NCI-H2029 treated with DMSO at 0.1 percent for 48 hours (cell line): ENCODE data around the gene CD180.

ENCODE experiments used
- DNase-seq: peaks from one replicate; lab custom pipeline; 2025; lab: John Stamatoyannopoulos, UW

CD180 gene

DNA sequence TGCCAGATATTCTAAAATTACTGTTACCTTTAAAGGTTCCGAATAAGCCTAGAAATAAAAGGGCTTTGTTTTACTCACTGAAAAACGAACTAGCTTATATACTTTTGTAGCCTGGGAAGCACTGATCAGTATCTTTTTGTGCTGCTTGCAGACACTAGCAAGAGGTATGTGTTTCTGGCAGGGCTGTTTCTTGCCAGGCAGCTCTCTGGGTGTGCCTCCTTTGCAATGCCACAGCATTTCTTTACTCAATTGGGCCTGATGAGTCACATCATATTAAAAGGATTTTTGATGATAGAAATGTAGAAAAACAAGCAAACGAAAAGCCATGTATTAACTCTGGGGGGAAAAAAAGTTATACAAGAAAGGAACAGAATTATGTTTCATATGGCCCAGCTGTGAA lies 35.6 kb downstream of the CD180 start:
- no peak for DNase-seq

DNA sequence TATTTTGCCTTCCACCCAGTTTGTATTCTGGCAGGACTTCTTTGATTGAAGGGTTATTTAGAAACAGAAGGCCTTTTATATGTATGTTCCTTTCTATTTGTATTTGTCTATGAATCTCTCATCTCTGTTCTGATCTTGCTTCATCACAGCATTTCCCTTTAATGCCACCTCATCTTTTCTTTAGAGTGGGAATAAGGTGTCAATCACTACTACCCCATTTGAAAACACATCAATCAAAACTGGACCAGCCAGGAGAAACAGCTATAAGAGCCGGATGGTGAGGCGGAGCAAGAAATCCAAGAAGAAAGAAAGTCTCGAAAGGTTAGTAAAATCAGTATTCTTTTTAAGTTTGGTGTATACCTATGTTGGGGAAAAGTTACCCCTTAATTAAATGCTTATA lies 36.3 kb downstream of the CD180 start:
- DNase-seq = no peak

DNA sequence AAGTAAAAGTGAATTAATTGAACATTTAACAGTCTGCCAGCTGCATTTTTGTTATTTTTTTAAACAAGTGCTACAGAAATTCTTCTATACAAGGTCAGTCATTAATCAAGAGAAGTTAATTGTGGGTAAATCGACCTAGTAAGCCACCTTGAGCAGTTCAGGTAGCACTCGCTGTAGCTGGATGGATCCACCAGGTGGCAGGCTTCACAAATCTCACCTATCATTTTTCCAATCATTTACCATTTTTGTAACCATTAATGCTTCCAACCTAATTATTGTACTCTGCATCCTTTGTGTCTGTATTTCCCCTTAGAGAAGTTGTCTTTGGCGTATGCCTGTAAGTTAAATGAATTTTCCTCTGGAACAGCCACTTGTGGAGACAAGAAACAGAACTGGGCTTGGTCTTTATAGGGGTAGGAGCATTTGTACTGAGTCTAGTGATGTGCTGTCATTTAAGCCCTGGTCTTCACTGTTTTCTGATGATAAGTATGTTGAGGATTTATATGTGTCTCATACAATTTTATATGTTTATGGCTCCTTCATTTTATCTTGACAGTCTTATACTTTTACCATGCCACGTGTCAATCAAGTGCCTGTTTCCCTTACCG lies 39.5 kb downstream of the CD180 start:
- no peak for DNase-seq

DNA sequence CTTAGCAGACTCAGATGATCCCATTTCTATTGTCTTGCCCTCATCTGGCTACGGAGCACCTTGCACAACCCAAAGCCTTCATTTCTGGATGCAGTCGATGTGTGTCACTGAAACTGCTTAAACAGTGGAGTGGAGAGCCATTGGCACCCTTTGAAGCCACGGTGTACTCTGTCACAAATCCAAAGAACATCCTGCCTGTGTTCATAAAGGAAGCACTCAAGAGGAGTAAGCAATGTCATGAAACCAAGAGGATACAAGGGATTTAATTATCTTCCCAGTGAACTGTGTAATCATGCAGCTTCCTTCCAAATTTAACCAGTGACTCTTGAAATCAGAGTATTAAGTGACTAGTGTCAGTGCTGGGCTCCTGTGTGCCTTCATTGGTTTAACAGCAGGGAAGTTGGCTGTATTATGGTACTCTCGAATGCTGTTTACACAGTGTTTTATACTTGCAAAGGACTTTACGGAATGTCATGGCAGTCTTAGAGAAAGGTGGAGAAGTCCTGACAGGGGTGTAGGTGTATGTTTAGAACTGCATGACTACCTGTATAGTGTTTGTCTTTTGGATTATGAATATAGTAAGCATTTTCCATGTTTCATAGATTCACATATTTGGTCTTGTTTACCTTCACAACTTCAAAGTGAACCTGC lies 41.9 kb downstream of the CD180 start:
- DNase-seq = peak; percentile 98

DNA sequence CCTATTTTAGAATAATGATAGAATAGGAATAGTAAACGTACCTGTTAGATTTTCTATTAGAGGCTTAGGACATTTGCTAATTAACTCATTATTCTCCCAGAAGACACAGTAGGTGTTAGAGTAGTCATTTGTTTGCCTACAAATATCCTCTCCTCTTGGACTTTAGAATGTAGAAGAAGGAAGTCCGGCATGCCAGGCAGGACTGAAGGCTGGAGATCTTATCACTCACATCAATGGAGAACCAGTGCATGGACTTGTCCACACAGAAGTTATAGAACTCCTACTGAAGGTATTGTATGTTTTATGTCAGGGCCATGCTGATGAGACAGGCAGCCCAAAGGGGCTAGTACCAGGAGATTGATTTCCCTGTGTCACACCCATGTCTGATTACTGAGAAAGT lies 43.3 kb downstream of the CD180 start:
- no peak for DNase-seq

DNA sequence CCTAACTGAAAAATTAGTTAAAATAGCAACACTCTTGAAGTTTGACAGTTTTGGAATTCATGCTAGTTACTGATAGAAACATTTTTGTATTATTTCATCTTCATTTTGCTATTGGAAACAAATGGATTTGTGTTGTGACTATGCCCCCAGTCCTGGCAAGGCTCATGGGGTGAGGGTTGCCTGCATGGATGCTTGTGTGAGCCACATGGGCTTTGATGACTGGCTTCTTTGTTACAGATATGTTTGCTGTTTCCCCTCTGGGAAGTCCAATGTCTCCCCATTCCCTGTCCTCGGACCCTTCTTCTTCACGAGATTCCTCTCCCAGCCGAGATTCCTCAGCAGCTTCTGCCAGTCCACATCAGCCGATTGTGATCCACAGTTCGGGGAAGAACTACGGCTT lies 44.2 kb downstream of the CD180 start:
- no peak for DNase-seq

DNA sequence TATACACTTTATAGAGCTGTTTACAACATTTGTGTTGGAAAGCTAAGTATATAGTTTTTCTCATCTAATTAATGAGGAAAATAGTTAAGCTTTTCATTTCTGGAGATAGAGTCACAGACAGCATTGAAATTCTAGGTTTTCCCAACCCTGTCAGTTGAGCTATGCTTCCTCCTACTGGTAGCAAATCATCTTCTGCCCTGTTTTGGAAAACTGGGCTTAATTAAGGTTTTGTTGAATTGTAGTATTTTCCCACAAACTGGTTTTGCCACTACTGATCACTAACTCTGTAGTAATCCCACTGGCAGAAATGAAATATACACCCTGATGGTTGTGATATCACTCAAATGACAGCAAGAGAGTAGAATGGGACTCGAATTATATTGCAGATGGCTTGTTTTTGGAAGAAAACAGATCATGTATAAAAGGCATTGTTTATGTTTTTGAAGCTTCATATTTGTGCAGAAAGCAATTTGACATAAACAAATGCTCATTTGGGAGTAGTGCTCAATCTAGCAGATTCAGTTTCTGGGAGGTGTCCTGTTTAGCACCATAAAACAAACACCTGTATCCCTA lies 46.6 kb downstream of the CD180 start:
- DNase-seq = no peak

DNA sequence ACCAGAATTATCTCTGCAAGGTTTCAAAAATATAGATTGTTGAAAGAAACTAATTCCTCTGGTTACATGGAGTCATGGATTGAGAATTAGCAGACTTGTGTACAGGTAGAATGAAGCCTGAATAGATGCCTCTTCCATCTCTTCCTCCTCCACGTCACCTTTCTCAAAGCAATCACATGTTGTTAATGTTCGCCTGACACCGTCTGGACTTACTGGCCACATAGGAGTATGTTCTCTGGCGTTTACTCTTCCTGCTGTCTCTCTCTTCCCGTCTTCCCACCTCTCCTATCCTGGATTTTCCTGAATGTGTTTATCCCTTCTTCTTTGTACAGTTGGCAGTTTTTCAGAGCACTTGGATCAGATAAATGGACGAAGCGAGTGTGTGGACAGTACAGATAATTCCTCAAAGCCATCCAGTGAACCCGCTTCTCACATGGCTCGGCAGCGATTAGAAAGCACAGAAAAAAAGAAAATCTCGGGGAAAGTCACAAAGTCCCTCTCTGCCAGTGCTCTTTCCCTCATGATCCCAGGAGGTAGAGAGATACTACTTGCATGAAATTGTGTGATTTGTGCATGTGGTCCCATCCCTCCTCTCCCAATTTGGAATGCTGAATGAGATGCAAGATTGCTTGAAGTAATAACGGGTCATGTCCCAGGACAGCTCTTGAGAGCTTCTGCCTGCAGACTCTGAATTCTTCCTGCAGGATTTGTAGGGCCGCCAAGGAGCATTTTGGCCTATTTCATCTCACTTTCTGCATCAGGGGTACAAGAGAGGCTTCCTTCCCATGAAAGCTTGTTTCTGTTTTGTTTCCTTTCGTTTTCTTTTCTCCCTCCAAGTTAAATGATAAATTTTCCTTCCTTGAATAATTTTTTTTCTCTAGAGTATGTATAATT lies 47.3 kb downstream of the CD180 start:
- no peak for DNase-seq

DNA sequence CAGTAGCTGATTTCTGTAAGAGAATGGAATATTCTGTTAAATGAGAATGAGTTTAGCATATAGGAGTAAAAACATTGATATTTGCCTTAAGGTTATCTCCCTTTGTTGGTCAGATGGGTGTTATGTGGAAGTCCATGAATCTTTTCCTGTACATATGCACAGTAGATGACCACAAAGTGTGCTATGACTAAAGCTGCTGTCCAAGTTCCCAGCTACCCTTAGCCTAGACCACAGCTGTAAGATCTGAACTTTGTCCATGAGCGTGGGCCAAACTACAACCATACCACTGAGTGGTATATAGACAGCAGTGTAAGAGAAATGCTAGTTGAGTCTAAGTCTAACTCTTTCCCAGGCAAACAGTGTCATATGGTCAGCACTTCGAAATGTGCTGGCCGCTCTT lies 48.8 kb downstream of the CD180 start:
- no peak for DNase-seq

DNA sequence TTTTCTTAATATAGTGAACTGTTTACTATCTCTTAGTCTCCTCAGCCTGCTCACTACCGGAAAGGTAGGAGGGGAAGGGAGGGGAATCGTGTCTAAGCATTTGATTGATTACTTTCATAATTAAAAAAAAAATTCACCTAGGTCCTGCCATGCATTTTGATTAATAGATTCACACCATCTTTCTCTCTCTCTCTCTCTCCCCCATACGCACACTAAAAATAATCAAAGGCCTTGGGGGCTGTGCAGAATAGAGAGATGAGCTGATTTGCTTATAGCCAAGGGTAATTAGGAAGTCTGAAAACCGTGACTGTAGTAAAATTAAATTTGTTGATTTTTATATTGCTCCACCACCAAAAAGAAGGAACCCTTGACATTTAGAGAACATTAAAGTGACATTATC lies 49.6 kb downstream of the CD180 start:
- no peak for DNase-seq

DNA sequence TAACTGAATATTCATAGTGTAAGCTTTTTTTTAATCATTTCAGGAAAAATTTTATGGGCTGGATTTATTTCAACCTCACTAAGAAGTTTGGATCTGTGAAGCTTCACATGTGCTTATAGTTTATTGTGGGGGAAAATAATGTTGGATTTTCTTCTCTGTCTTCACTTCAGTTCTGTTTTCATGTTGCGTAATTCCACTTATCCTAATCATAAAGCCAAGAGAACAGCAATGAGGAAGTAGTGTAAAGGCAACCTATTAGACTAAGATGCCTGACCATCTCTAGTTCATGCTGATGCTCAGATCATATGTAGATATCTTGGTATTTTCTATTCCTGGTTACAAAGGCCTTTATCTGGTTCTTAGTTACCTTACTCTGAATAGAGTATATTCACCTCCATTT lies 50.0 kb downstream of the CD180 start:
- no peak for DNase-seq

DNA sequence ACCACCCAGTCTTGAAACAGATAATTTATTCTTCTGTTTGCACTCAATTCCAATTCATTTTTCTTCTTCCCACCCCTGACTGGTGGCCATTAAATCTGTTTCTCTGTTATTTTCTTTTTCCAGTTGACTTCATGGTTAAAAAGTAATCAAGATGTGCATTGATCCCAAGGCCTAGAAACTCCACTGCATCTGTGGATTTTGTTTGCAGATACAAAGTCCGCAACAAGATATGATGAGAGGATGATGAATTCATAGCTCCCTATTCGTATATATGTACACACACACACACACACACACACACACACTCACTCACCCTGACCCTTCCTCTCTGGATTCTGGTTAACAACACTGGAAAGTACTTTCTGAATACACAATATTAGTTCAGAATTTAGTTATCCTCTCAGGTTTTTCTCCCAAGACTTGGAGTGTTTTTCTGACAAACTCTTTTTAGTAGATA lies 52.4 kb downstream of the CD180 start:
- no peak for DNase-seq

DNA sequence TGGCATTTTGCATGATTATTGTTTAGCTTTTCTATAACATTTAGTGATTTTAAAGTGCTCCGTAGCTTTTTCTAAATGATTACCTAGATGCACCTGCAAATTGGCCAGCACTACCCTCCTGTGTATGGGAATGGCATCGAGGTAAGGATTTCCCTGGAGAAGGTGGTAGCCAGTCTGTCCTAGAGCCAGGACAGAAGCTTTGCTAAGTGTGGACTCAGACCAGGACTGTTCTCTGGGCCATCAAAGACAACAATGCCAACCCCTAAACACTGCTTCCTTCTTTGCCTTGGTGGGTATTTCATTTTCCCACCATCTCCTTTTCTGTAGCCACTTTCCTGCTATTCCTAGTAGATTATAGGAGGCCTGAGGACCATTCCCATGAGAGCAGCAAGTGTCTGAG lies 53.0 kb downstream of the CD180 start:
- no peak for DNase-seq

DNA sequence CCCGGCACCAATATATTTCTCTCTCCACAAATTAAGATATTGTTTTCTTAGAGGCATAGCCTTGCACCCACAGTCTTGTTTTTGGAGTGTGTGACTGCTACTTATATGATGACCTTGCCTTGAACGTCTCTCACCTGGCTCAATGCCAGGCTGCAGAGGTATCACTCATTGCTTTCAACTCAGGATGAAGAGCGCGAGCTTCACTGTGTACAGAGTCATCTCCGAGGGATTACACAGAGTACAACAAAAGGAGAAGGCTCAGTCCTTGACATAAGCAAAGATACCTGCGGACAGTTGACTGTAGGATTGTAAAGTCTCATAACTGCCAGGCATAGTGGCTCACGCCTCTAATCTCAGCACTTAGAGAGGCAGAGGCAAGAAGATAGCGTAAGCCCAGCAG lies 53.8 kb downstream of the CD180 start:
- DNase-seq = peak; percentile 36

DNA sequence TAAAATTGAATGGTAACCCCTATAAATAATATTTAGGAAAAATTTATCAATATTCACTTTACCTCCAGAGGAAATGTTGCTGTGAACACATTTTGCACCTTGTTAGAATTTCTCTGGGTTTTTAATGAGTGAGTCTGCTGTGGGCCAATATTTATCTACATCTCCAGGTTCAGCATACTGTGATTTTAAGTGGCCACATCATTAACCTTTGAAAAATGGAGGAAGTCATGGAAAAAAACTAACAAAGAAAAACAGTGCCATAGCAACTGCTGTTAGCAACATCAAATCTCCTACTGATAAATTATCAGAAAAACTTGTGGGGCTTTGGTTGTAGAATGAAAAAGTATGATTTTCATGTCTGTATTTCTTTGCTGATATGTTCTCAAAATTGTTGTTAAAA lies 55.0 kb downstream of the CD180 start:
- peak; percentile 65 for DNase-seq

DNA sequence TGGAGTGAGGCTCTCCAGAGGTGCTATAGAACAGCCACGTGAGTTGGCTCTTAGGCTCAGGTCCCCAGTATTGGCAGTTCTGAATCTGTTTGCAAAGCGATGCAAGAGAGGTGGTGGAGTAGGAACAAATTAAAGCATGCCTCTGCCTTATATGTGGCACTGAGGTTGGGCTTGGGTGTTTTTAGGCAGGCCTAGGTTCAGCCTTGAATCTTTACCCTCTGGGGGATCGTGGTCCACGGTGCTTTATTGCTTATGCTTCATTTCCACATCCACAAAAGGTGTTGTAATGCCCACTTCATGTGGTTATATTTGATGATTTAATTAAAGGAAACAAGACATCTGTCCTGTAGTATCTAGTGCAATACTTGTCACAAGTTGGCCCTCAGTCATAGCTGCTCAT lies 56.2 kb downstream of the CD180 start:
- no peak for DNase-seq

DNA sequence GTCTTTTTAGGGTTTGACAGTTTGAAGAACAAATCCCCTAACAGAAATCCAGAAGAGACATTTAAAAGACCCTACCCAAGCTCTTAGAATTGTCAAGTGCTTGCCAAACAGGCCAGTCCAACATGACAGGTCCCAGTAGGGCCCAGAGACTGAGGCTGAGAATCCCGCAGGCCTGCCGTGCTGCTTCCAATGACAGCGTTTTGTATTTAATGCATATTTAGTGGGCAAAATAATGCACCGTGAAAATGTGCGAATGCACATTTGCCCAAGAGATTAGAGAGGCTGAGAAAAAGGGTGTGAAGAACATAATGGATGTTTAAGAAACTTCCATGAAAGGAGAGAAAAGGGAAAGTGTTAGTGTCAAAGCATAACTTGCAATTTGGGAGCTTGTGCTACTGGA lies 57.6 kb downstream of the CD180 start:
- no peak for DNase-seq

DNA sequence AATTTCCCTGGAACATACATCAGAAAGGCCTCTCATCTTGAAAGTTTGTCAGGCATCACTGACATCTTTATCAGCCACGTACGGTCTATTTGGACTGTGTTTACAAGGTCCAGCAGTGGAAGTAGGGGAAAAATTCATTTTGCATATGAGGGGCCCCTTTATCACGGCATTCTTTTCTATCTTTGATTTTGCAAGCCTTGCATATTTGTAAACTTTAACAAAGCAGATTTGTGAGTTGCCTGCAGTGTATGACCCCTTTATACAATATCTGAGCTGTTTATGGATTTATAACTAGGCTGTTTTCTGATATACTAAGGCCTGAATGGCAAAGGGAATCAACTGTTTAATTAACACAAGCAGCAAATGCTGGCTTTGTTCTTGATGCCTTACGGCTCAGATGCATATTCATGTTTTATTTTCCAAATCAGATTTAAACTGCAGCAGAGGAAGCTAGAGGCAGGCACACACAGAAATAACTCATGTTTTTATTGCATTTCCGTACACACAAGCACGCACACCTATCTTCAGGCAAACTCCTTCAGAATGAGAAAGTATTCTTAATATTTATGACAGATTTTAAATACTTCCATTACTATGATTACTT lies 61.1 kb downstream of the CD180 start:
- no peak for DNase-seq

DNA sequence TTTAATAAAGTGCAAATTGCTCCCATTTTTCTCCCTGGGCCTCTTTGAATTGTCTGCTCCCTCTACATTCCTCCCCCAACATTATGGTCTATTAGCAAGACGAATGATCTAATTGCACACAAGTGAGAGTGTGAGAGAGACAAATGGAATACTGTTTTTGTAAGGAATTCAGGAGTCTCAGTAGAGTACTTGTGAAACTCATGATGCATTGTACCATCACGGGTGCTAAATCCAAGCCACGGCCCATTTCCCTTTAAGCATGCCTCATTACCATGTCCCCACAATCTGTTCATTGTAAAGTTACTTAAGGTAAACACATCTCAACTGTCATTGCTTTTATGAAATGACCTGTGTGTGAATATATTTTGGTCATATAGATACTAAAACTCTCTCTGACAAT lies 62.8 kb downstream of the CD180 start:
- DNase-seq = no peak

DNA sequence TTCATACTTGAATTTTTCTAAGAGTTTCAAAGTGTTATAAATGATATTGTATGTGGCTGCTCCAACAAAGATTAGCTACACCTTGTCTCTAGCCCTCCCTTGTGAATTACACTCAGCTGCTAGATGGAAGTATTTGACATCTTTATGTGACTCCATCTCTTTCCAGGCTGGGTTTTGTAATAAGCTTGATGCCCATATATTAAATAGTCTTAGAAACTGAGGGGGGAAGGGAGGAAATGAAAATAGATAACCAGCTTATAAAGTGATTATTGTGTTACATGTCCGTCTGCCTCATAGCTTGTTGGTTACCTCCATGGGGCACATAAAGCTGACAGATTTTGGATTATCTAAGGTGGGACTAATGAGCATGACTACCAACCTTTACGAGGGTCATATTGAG lies 63.4 kb downstream of the CD180 start:
- no peak for DNase-seq

DNA sequence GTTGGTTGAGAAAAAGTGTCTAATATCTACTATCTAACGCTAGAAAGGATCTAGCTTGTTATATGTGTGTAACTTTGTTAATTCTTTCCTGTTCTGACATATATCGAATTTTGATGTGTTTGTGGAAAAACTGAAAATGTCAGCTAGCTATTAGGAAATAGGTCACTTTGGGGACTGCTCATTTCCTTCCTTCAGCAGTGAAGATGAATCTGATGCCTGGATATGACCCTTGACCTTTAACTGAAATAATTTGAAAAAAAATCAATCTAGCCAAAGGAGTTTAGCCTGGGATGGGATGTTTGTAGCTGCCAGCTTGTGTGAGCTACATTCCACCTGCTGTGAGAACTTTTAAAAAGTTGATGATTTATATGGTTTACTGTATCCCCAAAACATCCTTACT lies 66.8 kb downstream of the CD180 start:
- no peak for DNase-seq
